ENCODE results near the gene UBC. TPM values are rescaled to one million over a fixed set of nuclear protein-coding genes. Genes with fewer than 3 reads are reported as not detected.
A peak's percentile ranks its signal among the peaks of the same experiment; 100 is the strongest.

The UBC gene
- total and polyA plus RNA-seq, 9 of the 15 experiments (the other 6 are each of a cell fraction or from before 2014, with no cell fraction given), result 533 to 1,153 (median 813) TPM

- TF ChIP-seq, protein P1, sequence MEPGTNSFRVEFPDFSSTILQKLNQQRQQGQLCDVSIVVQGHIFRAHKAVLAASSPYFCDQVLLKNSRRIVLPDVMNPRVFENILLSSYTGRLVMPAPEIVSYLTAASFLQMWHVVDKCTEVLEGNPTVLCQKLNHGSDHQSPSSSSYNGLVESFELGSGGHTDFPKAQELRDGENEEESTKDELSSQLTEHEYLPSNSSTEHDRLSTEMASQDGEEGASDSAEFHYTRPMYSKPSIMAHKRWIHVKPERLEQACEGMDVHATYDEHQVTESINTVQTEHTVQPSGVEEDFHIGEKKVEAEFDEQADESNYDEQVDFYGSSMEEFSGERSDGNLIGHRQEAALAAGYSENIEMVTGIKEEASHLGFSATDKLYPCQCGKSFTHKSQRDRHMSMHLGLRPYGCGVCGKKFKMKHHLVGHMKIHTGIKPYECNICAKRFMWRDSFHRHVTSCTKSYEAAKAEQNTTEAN (CRISPR knock-in tag; IDR thresholded peaks at IDR 0.05), result no peak
- TF ChIP-seq ZNF408 (CRISPR knock-in tag; IDR thresholded peaks at IDR 0.05; ENCODE audit: low read depth) (no peak), RNF2 (IDR thresholded peaks at IDR 0.05) (peak; percentile 43; the same call in 1 of the 2 replicates), ZNF766 (CRISPR knock-in tag; conservative IDR thresholded peaks at IDR 0.05) (no peak; the same call in none of the 2 replicates), RBBP5 (IDR thresholded peaks at IDR 0.05; ENCODE audit: borderline replicate concordance, insufficient read depth, low read length, poor library complexity, severe bottlenecking) (peak; percentile 72), SMARCE1 (IDR thresholded peaks at IDR 0.05) (0 out of 2 replicates have a peak, but pooled peaks have one; percentile 18), CHD4 (IDR thresholded peaks at IDR 0.05; ENCODE audit: insufficient read depth, insufficient replicate concordance, low read depth, low read length, poor library complexity, severe bottlenecking) (no peak), HNRNPL (IDR thresholded peaks at IDR 0.05; ENCODE audit: low read depth, low read length) (no peak), ZFPM2 (CRISPR knock-in tag; IDR thresholded peaks at IDR 0.05) (no peak), GABPB1 (CRISPR knock-in tag; IDR thresholded peaks at IDR 0.05) (peak; percentile 31; the same call in 1 of the 2 replicates)
- TF ChIP-seq, protein P2, sequence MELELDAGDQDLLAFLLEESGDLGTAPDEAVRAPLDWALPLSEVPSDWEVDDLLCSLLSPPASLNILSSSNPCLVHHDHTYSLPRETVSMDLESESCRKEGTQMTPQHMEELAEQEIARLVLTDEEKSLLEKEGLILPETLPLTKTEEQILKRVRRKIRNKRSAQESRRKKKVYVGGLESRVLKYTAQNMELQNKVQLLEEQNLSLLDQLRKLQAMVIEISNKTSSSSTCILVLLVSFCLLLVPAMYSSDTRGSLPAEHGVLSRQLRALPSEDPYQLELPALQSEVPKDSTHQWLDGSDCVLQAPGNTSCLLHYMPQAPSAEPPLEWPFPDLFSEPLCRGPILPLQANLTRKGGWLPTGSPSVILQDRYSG (tag; conservative IDR thresholded peaks at IDR 0.05; ENCODE audit: low read depth), result 0 out of 2 replicates have a peak, but pooled peaks have one; percentile 45
- TF ChIP-seq, protein P3, sequence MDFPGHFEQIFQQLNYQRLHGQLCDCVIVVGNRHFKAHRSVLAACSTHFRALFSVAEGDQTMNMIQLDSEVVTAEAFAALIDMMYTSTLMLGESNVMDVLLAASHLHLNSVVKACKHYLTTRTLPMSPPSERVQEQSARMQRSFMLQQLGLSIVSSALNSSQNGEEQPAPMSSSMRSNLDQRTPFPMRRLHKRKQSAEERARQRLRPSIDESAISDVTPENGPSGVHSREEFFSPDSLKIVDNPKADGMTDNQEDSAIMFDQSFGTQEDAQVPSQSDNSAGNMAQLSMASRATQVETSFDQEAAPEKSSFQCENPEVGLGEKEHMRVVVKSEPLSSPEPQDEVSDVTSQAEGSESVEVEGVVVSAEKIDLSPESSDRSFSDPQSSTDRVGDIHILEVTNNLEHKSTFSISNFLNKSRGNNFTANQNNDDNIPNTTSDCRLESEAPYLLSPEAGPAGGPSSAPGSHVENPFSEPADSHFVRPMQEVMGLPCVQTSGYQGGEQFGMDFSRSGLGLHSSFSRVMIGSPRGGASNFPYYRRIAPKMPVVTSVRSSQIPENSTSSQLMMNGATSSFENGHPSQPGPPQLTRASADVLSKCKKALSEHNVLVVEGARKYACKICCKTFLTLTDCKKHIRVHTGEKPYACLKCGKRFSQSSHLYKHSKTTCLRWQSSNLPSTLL (IDR thresholded peaks at IDR 0.05), result peak; percentile 77
- TF ChIP-seq, protein P4, sequence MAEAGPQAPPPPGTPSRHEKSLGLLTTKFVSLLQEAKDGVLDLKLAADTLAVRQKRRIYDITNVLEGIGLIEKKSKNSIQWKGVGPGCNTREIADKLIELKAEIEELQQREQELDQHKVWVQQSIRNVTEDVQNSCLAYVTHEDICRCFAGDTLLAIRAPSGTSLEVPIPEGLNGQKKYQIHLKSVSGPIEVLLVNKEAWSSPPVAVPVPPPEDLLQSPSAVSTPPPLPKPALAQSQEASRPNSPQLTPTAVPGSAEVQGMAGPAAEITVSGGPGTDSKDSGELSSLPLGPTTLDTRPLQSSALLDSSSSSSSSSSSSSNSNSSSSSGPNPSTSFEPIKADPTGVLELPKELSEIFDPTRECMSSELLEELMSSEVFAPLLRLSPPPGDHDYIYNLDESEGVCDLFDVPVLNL (CRISPR knock-in tag; IDR thresholded peaks at IDR 0.05; ENCODE audit: low read depth), result 0 out of 2 replicates have a peak, but pooled peaks have one; percentile 73
- TF ChIP-seq, protein P5, sequence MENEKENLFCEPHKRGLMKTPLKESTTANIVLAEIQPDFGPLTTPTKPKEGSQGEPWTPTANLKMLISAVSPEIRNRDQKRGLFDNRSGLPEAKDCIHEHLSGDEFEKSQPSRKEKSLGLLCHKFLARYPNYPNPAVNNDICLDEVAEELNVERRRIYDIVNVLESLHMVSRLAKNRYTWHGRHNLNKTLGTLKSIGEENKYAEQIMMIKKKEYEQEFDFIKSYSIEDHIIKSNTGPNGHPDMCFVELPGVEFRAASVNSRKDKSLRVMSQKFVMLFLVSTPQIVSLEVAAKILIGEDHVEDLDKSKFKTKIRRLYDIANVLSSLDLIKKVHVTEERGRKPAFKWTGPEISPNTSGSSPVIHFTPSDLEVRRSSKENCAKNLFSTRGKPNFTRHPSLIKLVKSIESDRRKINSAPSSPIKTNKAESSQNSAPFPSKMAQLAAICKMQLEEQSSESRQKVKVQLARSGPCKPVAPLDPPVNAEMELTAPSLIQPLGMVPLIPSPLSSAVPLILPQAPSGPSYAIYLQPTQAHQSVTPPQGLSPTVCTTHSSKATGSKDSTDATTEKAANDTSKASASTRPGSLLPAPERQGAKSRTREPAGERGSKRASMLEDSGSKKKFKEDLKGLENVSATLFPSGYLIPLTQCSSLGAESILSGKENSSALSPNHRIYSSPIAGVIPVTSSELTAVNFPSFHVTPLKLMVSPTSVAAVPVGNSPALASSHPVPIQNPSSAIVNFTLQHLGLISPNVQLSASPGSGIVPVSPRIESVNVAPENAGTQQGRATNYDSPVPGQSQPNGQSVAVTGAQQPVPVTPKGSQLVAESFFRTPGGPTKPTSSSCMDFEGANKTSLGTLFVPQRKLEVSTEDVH (IDR thresholded peaks at IDR 0.05; ENCODE audit: low read depth, partially characterized antibody), result peak; percentile 90
Measured at GRCh38 chr12:124927201-124928094, 13.0 kb upstream of the UBC start (continued).

Measured in K562 (cell line).